ENCODE measurements around the gene ATF6B. TPM values are rescaled to one million over a fixed set of nuclear protein-coding genes. Genes with fewer than 3 reads are reported as not detected.

The ATF6B gene
- total RNA-seq, 2 donors from 2014 or later, result 54.5 to 60.3 TPM

- Mint-ChIP-seq H3K27me3 (ENCODE audit: insufficient read depth) (no peaks in the 10 kb centered on the region), H3K4me1 (peaks cover 51% of the 10 kb centered on the region), H3K36me3 (ENCODE audit: low read depth) (peaks cover 31% of the 10 kb centered on the region), H3K4me3 (peak overlapping the region; percentile 78), H3K27ac (no peak overlapping the region), H3K9me3 (no peaks in the 10 kb centered on the region)
- Histone ChIP-seq H3K4me1 (ENCODE audit: control insufficient read depth, insufficient read depth, low read length) (peaks cover 5% of the 10 kb centered on the region), H3K9ac (ENCODE audit: extremely low read depth, low read length, poor library complexity, severe bottlenecking) (no peak overlapping the region), H3K27ac (ENCODE audit: low read depth, low read length) (no peak overlapping the region), H3K9me3 (ENCODE audit: control insufficient read depth, low read length) (no peaks in the 10 kb centered on the region), H3K27me3 (ENCODE audit: control insufficient read depth, insufficient read depth, low read length, poor library complexity, severe bottlenecking) (no peaks in the 10 kb centered on the region), H3K36me3 (ENCODE audit: control insufficient read depth, insufficient read depth, low read length) (peaks cover 33% of the 10 kb centered on the region), H3K4me3 (ENCODE audit: low read length) (peak overlapping the region; percentile 97)
- no peak for DNase-seq
- WGBS, 2 experiments (ENCODE audit: insufficient coverage in 1 of 2, insufficient read length in 1 of 2), result 94 to 100% methylated on average over 1 of the region's 1 CpG
- TF ChIP-seq CTCF (conservative IDR thresholded peaks at IDR 0.05), result no peak
These were observed 46.4 kb upstream of the ATF6B start for GRCh38 chr6:32174416-32174815.

GRCh38 chr6:32173051-32173727 is 45.1 kb upstream of the ATF6B start:
- Histone ChIP-seq H3K27ac (ENCODE audit: low read depth, low read length) (no peak overlapping the region), H3K27me3 (ENCODE audit: control insufficient read depth, insufficient read depth, low read length, poor library complexity, severe bottlenecking) (no peaks in the 10 kb centered on the region), H3K4me3 (ENCODE audit: low read length) (peak overlapping the region; percentile 97), H3K9me3 (ENCODE audit: control insufficient read depth, low read length) (no peaks in the 10 kb centered on the region), H3K4me1 (ENCODE audit: control insufficient read depth, insufficient read depth, low read length) (peaks cover 13% of the 10 kb centered on the region), H3K9ac (ENCODE audit: extremely low read depth, low read length, poor library complexity, severe bottlenecking) (no peak overlapping the region), H3K36me3 (ENCODE audit: control insufficient read depth, insufficient read depth, low read length) (peaks cover 45% of the 10 kb centered on the region)
- H3K27me3 Mint-ChIP-seq (ENCODE audit: insufficient read depth), result no peaks in the 10 kb centered on the region
- peak overlapping the region; percentile 58 for H3K27ac Mint-ChIP-seq
- TF ChIP-seq CTCF (conservative IDR thresholded peaks at IDR 0.05), result no peak
- H3K9me3 Mint-ChIP-seq, result no peaks in the 10 kb centered on the region
- 86 to 94% methylated on average over 3 to 4 of the region's 4 CpGs for WGBS, 2 experiments (ENCODE audit: insufficient coverage in 1 of 2, insufficient read length in 1 of 2)
- H3K4me3 Mint-ChIP-seq, result peak overlapping the region; percentile 78
- H3K4me1 Mint-ChIP-seq, result peaks cover 54% of the 10 kb centered on the region
- DNase-seq, result no peak
- H3K36me3 Mint-ChIP-seq (ENCODE audit: low read depth), result peaks cover 43% of the 10 kb centered on the region

GRCh38 chr6:32171234-32171633 is 43.2 kb upstream of the ATF6B start:
- H3K4me1 Mint-ChIP-seq, result peaks cover 56% of the 10 kb centered on the region
- WGBS, 2 experiments (ENCODE audit: insufficient coverage in 1 of 2, insufficient read length in 1 of 2), result 93 to 100% methylated on average over 1 to 6 of the region's 6 CpGs

More at GRCh38 chr6:32171234-32171633, 43.2 kb upstream of the ATF6B start:
- Histone ChIP-seq H3K4me1 (ENCODE audit: control insufficient read depth, insufficient read depth, low read length) (peaks cover 26% of the 10 kb centered on the region), H3K36me3 (ENCODE audit: control insufficient read depth, insufficient read depth, low read length) (peaks cover 62% of the 10 kb centered on the region), H3K9me3 (ENCODE audit: control insufficient read depth, low read length) (no peaks in the 10 kb centered on the region), H3K27me3 (ENCODE audit: control insufficient read depth, insufficient read depth, low read length, poor library complexity, severe bottlenecking) (no peaks in the 10 kb centered on the region), H3K4me3 (ENCODE audit: low read length) (no peak overlapping the region), H3K9ac (ENCODE audit: extremely low read depth, low read length, poor library complexity, severe bottlenecking) (no peak overlapping the region), H3K27ac (ENCODE audit: low read depth, low read length) (no peak overlapping the region)
- Mint-ChIP-seq H3K4me3 (no peak overlapping the region), H3K36me3 (ENCODE audit: low read depth) (peaks cover 60% of the 10 kb centered on the region), H3K9me3 (no peaks in the 10 kb centered on the region), H3K27ac (peak overlapping the region; percentile 17), H3K27me3 (ENCODE audit: insufficient read depth) (no peaks in the 10 kb centered on the region)
- no peak for TF ChIP-seq CTCF (conservative IDR thresholded peaks at IDR 0.05)
- DNase-seq, result no peak
